ENCODE results near the gene C6orf47.

- TF ChIP-seq ZFP30 (CRISPR knock-in tag; IDR thresholded peaks at IDR 0.05) (no peak), ARNTL (CRISPR knock-in tag; IDR thresholded peaks at IDR 0.05; ENCODE audit: borderline replicate concordance, low read depth) (no peak), TOX (CRISPR knock-in tag; IDR thresholded peaks at IDR 0.05; ENCODE audit: borderline replicate concordance) (no peak), TCF4 (CRISPR knock-in tag; IDR thresholded peaks at IDR 0.05; ENCODE audit: borderline replicate concordance) (no peak), BACH2 (CRISPR knock-in tag; IDR thresholded peaks at IDR 0.05; ENCODE audit: borderline replicate concordance) (no peak), PPARA (CRISPR knock-in tag; IDR thresholded peaks at IDR 0.05; ENCODE audit: borderline replicate concordance) (no peak), ZNF565 (CRISPR knock-in tag; conservative IDR thresholded peaks at IDR 0.05; ENCODE audit: low read depth) (no peak), ZNF70 (CRISPR knock-in tag; IDR thresholded peaks at IDR 0.05) (no peak), TSHZ2 (CRISPR knock-in tag; IDR thresholded peaks at IDR 0.05) (no peak), OSR1 (CRISPR knock-in tag; IDR thresholded peaks at IDR 0.05) (no peak)
- TF ChIP-seq, protein P1, sequence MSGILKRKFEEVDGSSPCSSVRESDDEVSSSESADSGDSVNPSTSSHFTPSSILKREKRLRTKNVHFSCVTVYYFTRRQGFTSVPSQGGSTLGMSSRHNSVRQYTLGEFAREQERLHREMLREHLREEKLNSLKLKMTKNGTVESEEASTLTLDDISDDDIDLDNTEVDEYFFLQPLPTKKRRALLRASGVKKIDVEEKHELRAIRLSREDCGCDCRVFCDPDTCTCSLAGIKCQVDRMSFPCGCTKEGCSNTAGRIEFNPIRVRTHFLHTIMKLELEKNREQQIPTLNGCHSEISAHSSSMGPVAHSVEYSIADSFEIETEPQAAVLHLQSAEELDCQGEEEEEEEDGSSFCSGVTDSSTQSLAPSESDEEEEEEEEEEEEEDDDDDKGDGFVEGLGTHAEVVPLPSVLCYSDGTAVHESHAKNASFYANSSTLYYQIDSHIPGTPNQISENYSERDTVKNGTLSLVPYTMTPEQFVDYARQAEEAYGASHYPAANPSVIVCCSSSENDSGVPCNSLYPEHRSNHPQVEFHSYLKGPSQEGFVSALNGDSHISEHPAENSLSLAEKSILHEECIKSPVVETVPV (CRISPR knock-in tag; IDR thresholded peaks at IDR 0.05): no peak
- TF ChIP-seq, protein P2, sequence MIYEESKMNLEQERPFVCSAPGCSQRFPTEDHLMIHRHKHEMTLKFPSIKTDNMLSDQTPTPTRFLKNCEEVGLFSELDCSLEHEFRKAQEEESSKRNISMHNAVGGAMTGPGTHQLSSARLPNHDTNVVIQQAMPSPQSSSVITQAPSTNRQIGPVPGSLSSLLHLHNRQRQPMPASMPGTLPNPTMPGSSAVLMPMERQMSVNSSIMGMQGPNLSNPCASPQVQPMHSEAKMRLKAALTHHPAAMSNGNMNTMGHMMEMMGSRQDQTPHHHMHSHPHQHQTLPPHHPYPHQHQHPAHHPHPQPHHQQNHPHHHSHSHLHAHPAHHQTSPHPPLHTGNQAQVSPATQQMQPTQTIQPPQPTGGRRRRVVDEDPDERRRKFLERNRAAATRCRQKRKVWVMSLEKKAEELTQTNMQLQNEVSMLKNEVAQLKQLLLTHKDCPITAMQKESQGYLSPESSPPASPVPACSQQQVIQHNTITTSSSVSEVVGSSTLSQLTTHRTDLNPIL (CRISPR knock-in tag; IDR thresholded peaks at IDR 0.05; ENCODE audit: low read depth): no peak
These were observed 15.8 kb upstream of the C6orf47 start for GRCh38 chr6:31676322-31676903.

All from SK-N-SH treated with all-trans-retinoic acid at 6 μM for 48 hours (cell line).